ENCODE data around the gene WNT7B.

Gene WNT7B

DNA sequence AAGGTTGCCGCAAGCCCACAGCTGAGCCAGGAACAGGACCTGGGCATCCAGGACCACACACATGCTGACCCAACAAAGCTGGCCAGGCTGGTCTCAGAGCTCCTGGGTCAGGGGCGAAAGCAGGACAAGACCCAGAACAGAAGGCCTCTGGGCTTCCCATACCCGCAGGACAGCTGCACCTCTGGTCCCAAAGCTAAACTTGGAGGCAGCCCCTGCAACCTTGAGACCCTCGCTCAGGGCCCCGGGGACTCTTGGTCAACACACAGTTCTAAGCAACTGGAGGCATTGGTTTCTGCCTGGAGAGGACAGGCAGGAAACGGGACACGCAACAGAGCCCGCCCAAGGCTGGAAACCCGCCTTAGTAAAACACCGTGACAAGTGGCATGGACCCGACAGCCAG lies 11.4 kb downstream of the WNT7B start:
- no peak overlapping the region for H3K4me3 ChIP-seq (ENCODE audit: low read length)
- H3K36me3 ChIP-seq (replicated peaks; ENCODE audit: insufficient read depth, low read length), result no peaks in the 10 kb centered on the region
- H3K4me1 ChIP-seq (ENCODE audit: low read length), result no peaks in the 10 kb centered on the region
- no peak for DNase-seq
- H4K20me1 ChIP-seq (ENCODE audit: insufficient read depth, low read length), result no peaks in the 10 kb centered on the region
- peaks cover 89% of the 10 kb centered on the region for H3K27me3 ChIP-seq (replicated peaks; ENCODE audit: insufficient read depth, low read length)
- H3K4me2 ChIP-seq (ENCODE audit: low read depth, low read length), result no peak overlapping the region
- no peaks in the 10 kb centered on the region for H3K9me3 ChIP-seq (replicated peaks; ENCODE audit: insufficient read depth, low read length)
- TF ChIP-seq EZH2 (optimal IDR thresholded peaks at IDR 0.05; ENCODE audit: low read depth, low read length), result no peak
- H3K79me2 ChIP-seq (ENCODE audit: low read length), result no peaks in the 10 kb centered on the region
- no peak overlapping the region for H3K9ac ChIP-seq (ENCODE audit: low read length)
- H3F3A ChIP-seq (ENCODE audit: insufficient read depth, low read length), result no peaks in the 10 kb centered on the region
- H3K9me2 ChIP-seq (replicated peaks; ENCODE audit: insufficient read depth, low read length), result no peaks in the 10 kb centered on the region
- H2AFZ ChIP-seq (ENCODE audit: low read length), result no peak overlapping the region
- H3K27ac ChIP-seq (ENCODE audit: low read length), result no peak overlapping the region

DNA sequence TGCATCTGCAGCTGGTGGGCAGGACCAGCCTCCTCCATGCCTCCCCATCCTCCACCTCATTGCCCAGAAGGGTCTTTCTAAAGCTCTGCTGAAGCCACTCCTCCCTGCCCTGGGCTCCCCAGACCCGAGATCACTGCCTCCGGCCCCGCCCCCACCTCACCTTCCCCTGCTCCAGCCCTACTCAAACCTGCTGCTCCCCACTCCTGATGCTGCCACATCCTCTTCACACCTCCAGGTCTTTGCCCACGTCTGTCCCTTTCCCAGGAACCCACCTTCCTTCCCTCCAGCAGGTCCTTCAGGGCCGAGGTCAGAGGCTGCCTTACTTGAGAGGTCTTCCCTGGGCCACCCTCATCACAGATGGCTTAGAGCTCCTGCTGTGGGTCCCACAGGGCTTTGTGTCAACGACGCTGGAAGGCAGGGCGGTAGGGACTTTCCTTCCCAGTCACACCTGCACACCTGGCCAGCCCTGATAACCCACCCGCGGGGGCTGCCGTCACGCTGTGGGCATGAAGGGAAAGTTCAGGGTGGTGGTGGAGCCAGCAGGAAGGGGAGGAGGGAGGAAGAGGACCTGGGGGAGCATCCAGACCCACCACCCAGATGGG lies 11.9 kb downstream of the WNT7B start:
- Histone ChIP-seq H2AFZ (ENCODE audit: low read length) (no peak overlapping the region), H3K27me3 (replicated peaks; ENCODE audit: insufficient read depth, low read length) (peaks cover 89% of the 10 kb centered on the region), H3K9ac (ENCODE audit: low read length) (no peak overlapping the region), H3K79me2 (ENCODE audit: low read length) (no peaks in the 10 kb centered on the region), H3K4me2 (ENCODE audit: low read depth, low read length) (no peak overlapping the region), H3K27ac (ENCODE audit: low read length) (no peak overlapping the region), H3K9me2 (replicated peaks; ENCODE audit: insufficient read depth, low read length) (no peaks in the 10 kb centered on the region), H3K36me3 (replicated peaks; ENCODE audit: insufficient read depth, low read length) (no peaks in the 10 kb centered on the region), H3K4me1 (ENCODE audit: low read length) (no peaks in the 10 kb centered on the region), H4K20me1 (ENCODE audit: insufficient read depth, low read length) (no peaks in the 10 kb centered on the region), H3F3A (ENCODE audit: insufficient read depth, low read length) (no peaks in the 10 kb centered on the region), H3K4me3 (ENCODE audit: low read length) (no peak overlapping the region), H3K9me3 (replicated peaks; ENCODE audit: insufficient read depth, low read length) (no peaks in the 10 kb centered on the region)
- no peak for DNase-seq
- no peak for TF ChIP-seq EZH2phosphoT487 (IDR thresholded peaks at IDR 0.05; ENCODE audit: low read length)
- no peak for TF ChIP-seq EZH2 (optimal IDR thresholded peaks at IDR 0.05; ENCODE audit: low read depth, low read length)
- no peak for TF ChIP-seq CTCF (IDR thresholded peaks at IDR 0.05; ENCODE audit: low read length)

DNA sequence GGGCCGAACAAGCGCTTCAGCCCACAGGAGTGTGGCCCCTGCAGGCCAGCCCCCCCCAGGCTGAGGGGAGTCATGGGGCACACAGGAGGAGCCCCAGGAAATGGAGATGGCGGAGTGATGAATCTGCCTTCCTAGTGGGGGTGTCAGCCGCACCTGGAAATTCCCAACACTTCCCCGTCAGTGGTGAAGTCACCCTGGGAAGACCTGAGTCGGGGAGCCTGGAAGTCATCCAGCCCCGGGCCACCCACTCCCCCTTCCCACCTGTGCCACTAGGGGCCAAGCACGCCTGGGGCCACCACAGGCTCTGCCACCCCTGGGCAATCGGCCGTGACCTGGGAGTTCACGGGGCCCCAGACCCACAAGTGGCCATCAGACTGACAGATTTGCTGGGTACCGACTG lies 12.6 kb downstream of the WNT7B start:
- Histone ChIP-seq H3K9ac (ENCODE audit: low read length) (no peak overlapping the region), H3K36me3 (replicated peaks; ENCODE audit: insufficient read depth, low read length) (no peaks in the 10 kb centered on the region), H3K4me3 (ENCODE audit: low read length) (no peak overlapping the region), H2AFZ (ENCODE audit: low read length) (no peak overlapping the region), H3K4me1 (ENCODE audit: low read length) (no peaks in the 10 kb centered on the region), H3K79me2 (ENCODE audit: low read length) (no peaks in the 10 kb centered on the region), H3K9me2 (replicated peaks; ENCODE audit: insufficient read depth, low read length) (no peaks in the 10 kb centered on the region), H3F3A (ENCODE audit: insufficient read depth, low read length) (no peaks in the 10 kb centered on the region), H3K4me2 (ENCODE audit: low read depth, low read length) (no peak overlapping the region), H4K20me1 (ENCODE audit: insufficient read depth, low read length) (no peaks in the 10 kb centered on the region), H3K27me3 (replicated peaks; ENCODE audit: insufficient read depth, low read length) (peaks cover 89% of the 10 kb centered on the region), H3K9me3 (replicated peaks; ENCODE audit: insufficient read depth, low read length) (no peaks in the 10 kb centered on the region), H3K27ac (ENCODE audit: low read length) (no peak overlapping the region)
- no peak for DNase-seq
- TF ChIP-seq EZH2 (optimal IDR thresholded peaks at IDR 0.05; ENCODE audit: low read depth, low read length), result no peak
- TF ChIP-seq CTCF (IDR thresholded peaks at IDR 0.05; ENCODE audit: low read length), result no peak
- TF ChIP-seq EZH2phosphoT487 (IDR thresholded peaks at IDR 0.05; ENCODE audit: low read length), result no peak

- no peak overlapping the region for H2AFZ ChIP-seq (ENCODE audit: low read length)
- no peaks in the 10 kb centered on the region for H3K4me1 ChIP-seq (ENCODE audit: low read length)
- H3K9me2 ChIP-seq (replicated peaks; ENCODE audit: insufficient read depth, low read length), result no peaks in the 10 kb centered on the region
- H3K4me3 ChIP-seq (ENCODE audit: low read length), result no peak overlapping the region
- H3K36me3 ChIP-seq (replicated peaks; ENCODE audit: insufficient read depth, low read length), result no peaks in the 10 kb centered on the region
- H3K27ac ChIP-seq (ENCODE audit: low read length), result no peak overlapping the region
- H3K4me2 ChIP-seq (ENCODE audit: low read depth, low read length), result no peak overlapping the region
- H3K9ac ChIP-seq (ENCODE audit: low read length), result no peak overlapping the region
- H3K27me3 ChIP-seq (replicated peaks; ENCODE audit: insufficient read depth, low read length), result peaks cover 89% of the 10 kb centered on the region
- no peaks in the 10 kb centered on the region for H3K79me2 ChIP-seq (ENCODE audit: low read length)
- H4K20me1 ChIP-seq (ENCODE audit: insufficient read depth, low read length), result no peaks in the 10 kb centered on the region
- no peaks in the 10 kb centered on the region for H3K9me3 ChIP-seq (replicated peaks; ENCODE audit: insufficient read depth, low read length)
- DNase-seq, result no peak
- TF ChIP-seq EZH2 (optimal IDR thresholded peaks at IDR 0.05; ENCODE audit: low read depth, low read length) (no peak), CTCF (IDR thresholded peaks at IDR 0.05; ENCODE audit: low read length) (no peak), EZH2phosphoT487 (IDR thresholded peaks at IDR 0.05; ENCODE audit: low read length) (no peak)
- H3F3A ChIP-seq (ENCODE audit: insufficient read depth, low read length), result no peaks in the 10 kb centered on the region
Measured at GRCh38 chr22:45963821-45964220, 13.1 kb downstream of the WNT7B start.

All from MM.1S (cell line).